Thyroid gland (tissue), 4 donors: ENCODE results near the gene PNMA6F. TPM values are rescaled to one million over a fixed set of nuclear protein-coding genes. Genes with fewer than 3 reads are reported as not detected.

Experiments
- DNase-seq, 2 donors: peaks; one replicate each; pipeline ENCODE4 v3.0.0-alpha.2; 2019
- H3K27ac ChIP-seq, 3 donors: fragments of 200-600 bp; sonication (generic); 1 replicate in 2 of 3; 2 replicates in 1 of 3; pipeline ENCODE4 v1.5.1; 2016 to 2019; ENCODE audit warnings: mild to moderate bottlenecking in 1 of 3, moderate library complexity in 1 of 3
- H3K27me3 ChIP-seq: fragments of 200-600 bp; sonication (generic); one replicate; pipeline ENCODE4 v1.5.1; 2019
- H3K36me3 ChIP-seq, 2 donors: fragments of 200-600 bp; sonication (generic); one replicate each; pipeline ENCODE4 v1.5.1; 2016 to 2019
- H3K4me1 ChIP-seq, 2 donors: fragments of 200-600 bp; sonication (generic); one replicate each; pipeline ENCODE4 v1.5.1; 2017 to 2019
- H3K4me3 ChIP-seq, 3 donors: fragments of 200-600 bp; sonication (generic); replicated peaks in 1 of 3; 1 replicate in 2 of 3; 2 replicates in 1 of 3; pipeline ENCODE4 v1.5.1; 2016; ENCODE audit warnings: mild to moderate bottlenecking in 1 of 3
- H3K9me3 ChIP-seq: fragments of 200-600 bp; sonication (generic); one replicate; pipeline ENCODE4 v1.5.1; 2017
- CTCF ChIP-seq, 6 experiments: fragments of 200-600 bp in 3 of 6; fragments of 450-650 bp in 3 of 6; sonication (generic) in 3 of 6; IDR thresholded peaks; one replicate each; pipeline ENCODE4 v1.5.1; 2016 to 2019; ENCODE audit warnings: antibody characterized with exemption in 6 of 6, mild to moderate bottlenecking in 2 of 6, inconsistent platforms in 1 of 6, moderate library complexity in 1 of 6
- POLR2A ChIP-seq, 2 donors: fragments of 450-650 bp; IDR thresholded peaks; one replicate each; pipeline ENCODE4 v1.6.1; 2017; ENCODE audit warnings: antibody characterized with exemption in 2 of 2, mild to moderate bottlenecking in 2 of 2, moderate library complexity in 1 of 2
- WGBS, 2 donors: methylation state at CpG; one replicate each; pipeline ENCODE4 v1.1.5; 2017; 5-methylcytosine and 5-hydroxymethylcytosine counted together
- intact Hi-C: fragments of 100-400 bp; cut with DNase I; formaldehyde crosslinking; loops from one replicate; pipeline ENCODE4 v1.15.1; 2023
- total RNA-seq, 4 donors: library from RNA; depleted of rRNA; stranded (reverse); fragments of >200 nt; gene quantifications; one replicate each; pipeline ENCODE4 v1.2.3, GENCODE V29; 2016

PNMA6F gene
- total RNA-seq, 4 donors from 2014 or later, result not detected

- Histone ChIP-seq H3K4me3 (no peak overlapping the region), H3K36me3 (no peaks in the 10 kb centered on the region), H3K27me3 (no peaks in the 10 kb centered on the region), H3K9me3 (no peaks in the 10 kb centered on the region), H3K4me1 (no peaks in the 10 kb centered on the region), H3K27ac (no peak overlapping the region)
- intact Hi-C loops, result no loop called here
- TF ChIP-seq POLR2A (IDR thresholded peaks at IDR 0.05), result no peak
- no peak for TF ChIP-seq CTCF (IDR thresholded peaks at IDR 0.05)
- DNase-seq, result peak; percentile 28 to 38
- 43 to 57% methylated on average over 6 to 7 of the region's 9 CpGs for WGBS, 2 donors
Measured at GRCh38 chrX:153304988-153305736, 16.4 kb downstream of the PNMA6F start.

GRCh38 chrX:153303276-153304262 is 18.0 kb downstream of the PNMA6F start:
- Histone ChIP-seq H3K27ac (no peak overlapping the region), H3K36me3 (no peaks in the 10 kb centered on the region), H3K4me1 (no peaks in the 10 kb centered on the region), H3K4me3 (no peak overlapping the region), H3K27me3 (no peaks in the 10 kb centered on the region), H3K9me3 (no peaks in the 10 kb centered on the region)
- intact Hi-C loops, result no loop called here
- 63 to 69% methylated on average over 11 to 12 of the region's 12 CpGs for WGBS, 2 donors
- TF ChIP-seq CTCF (IDR thresholded peaks at IDR 0.05), result no peak
- TF ChIP-seq POLR2A (IDR thresholded peaks at IDR 0.05), result no peak
- no peak for DNase-seq

- intact Hi-C loops, result no loop called here
- H3K9me3 ChIP-seq, result no peaks in the 10 kb centered on the region
- DNase-seq, result no peak
- H3K36me3 ChIP-seq, result no peaks in the 10 kb centered on the region
- H3K27ac ChIP-seq, result no peak overlapping the region
- H3K4me1 ChIP-seq, result no peaks in the 10 kb centered on the region
- TF ChIP-seq POLR2A (IDR thresholded peaks at IDR 0.05), result no peak
- TF ChIP-seq CTCF (IDR thresholded peaks at IDR 0.05), result no peak
- 90% methylated on average over 4 of the region's 4 CpGs for WGBS, 2 donors
- no peak overlapping the region for H3K4me3 ChIP-seq
- no peaks in the 10 kb centered on the region for H3K27me3 ChIP-seq
Measured at GRCh38 chrX:153302796-153303195, 18.8 kb downstream of the PNMA6F start.

- Histone ChIP-seq H3K9me3 (no peaks in the 10 kb centered on the region), H3K4me1 (no peaks in the 10 kb centered on the region), H3K4me3 (no peak overlapping the region), H3K27me3 (no peaks in the 10 kb centered on the region), H3K36me3 (no peaks in the 10 kb centered on the region), H3K27ac (no peak overlapping the region)
- no peak for TF ChIP-seq CTCF (IDR thresholded peaks at IDR 0.05)
- no peak for TF ChIP-seq POLR2A (IDR thresholded peaks at IDR 0.05)
- DNase-seq, result no peak
- intact Hi-C loops, result no loop called here
- WGBS, 2 donors, result 82 to 88% methylated on average over 3 of the region's 3 CpGs
Measured at GRCh38 chrX:153301746-153302145, 19.8 kb downstream of the PNMA6F start.

- H3K36me3 ChIP-seq, result no peaks in the 10 kb centered on the region
- H3K27ac ChIP-seq, result no peak overlapping the region
- DNase-seq, result no peak
- H3K4me3 ChIP-seq, result no peak overlapping the region
- no peaks in the 10 kb centered on the region for H3K4me1 ChIP-seq
- H3K27me3 ChIP-seq, result no peaks in the 10 kb centered on the region
- WGBS, 2 donors, result 80 to 91% methylated on average over 5 of the region's 5 CpGs
- TF ChIP-seq POLR2A (IDR thresholded peaks at IDR 0.05), result no peak
- no peak for TF ChIP-seq CTCF (IDR thresholded peaks at IDR 0.05)
- H3K9me3 ChIP-seq, result no peaks in the 10 kb centered on the region
- intact Hi-C loops, result no loop called here
Measured at GRCh38 chrX:153299855-153300254, 21.7 kb downstream of the PNMA6F start.
